GM19239 (cell line): ENCODE measurements around the gene CDC42EP5.

Experiments used
- DNase-seq: peaks from one replicate; pipeline ENCODE4 v3.0.0; 2011; ENCODE audit warnings: low spot score; ENCODE audit not compliant: insufficient read length
- FAIRE-seq: peaks from 2 replicates; lab custom pipeline; 2011; peaks lifted over from hg19 to GRCh38; lab: Jason Lieb, UNC

CDC42EP5 gene

GRCh38 chr19:54415901-54416673 is 57.0 kb downstream of the CDC42EP5 start:
- DNase-seq (no peak), FAIRE-seq (no peak)

GRCh38 chr19:54415208-54415900 is 57.7 kb downstream of the CDC42EP5 start, which contains the start of gene TTYH1:
TTYH1 (plus strand) TSS chr19:54415464; CDS start chr19:54415553, 89 bp downstream.
- FAIRE-seq = no peak
- DNase-seq = no peak
